ENCODE measurements around the gene ORAI3.

The ORAI3 gene

DNA sequence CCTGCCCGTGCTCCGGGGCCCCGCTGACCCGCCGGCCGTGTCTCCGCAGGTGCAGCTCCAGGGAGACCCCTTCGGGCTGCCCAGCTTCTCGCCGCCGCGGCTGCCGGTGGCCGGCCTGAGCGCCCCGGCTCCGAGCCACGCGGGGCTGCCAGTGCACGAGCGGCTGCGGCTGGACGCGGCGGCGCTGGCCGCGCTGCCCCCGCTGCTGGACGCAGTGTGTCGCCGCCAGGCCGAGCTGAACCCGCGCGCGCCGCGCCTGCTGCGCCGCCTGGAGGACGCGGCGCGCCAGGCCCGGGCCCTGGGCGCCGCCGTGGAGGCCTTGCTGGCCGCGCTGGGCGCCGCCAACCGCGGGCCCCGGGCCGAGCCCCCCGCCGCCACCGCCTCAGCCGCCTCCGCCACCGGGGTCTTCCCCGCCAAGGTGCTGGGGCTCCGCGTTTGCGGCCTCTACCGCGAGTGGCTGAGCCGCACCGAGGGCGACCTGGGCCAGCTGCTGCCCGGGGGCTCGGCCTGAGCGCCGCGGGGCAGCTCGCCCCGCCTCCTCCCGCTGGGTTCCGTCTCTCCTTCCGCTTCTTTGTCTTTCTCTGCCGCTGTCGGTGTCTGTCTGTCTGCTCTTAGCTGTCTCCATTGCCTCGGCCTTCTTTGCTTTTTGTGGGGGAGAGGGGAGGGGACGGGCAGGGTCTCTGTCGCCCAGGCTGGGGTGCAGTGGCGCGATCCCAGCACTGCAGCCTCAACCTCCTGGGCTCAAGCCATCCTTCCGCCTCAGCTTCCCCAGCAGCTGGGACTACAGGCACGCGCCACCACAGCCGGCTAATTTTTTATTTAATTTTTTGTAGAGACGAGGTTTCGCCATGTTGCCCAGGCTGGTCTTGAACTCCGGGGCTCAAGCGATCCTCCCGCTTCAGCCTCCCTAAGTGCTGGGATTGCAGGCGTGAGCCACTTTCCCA, 46.6 kb upstream of the ORAI3 start:
- TF ChIP-seq CEBPB (IDR thresholded peaks at IDR 0.05) (no peak), NFIC (IDR thresholded peaks at IDR 0.05) (no peak), FOXM1 (IDR thresholded peaks at IDR 0.05; ENCODE audit: borderline replicate concordance, low read depth) (no peak), TAF1 (IDR thresholded peaks at IDR 0.05; ENCODE audit: low read depth) (no peak), RAD21 (IDR thresholded peaks at IDR 0.05; ENCODE audit: low read depth) (peak; percentile 30; the same call in 1 of the 2 replicates), EGR1 (IDR thresholded peaks at IDR 0.05) (no peak), CREB1 (IDR thresholded peaks at IDR 0.05; ENCODE audit: low read depth) (no peak), ZBTB7A (IDR thresholded peaks at IDR 0.05; ENCODE audit: low read depth) (no peak; the same call in 1 of the 2 replicates), YY1 (IDR thresholded peaks at IDR 0.05; ENCODE audit: low read depth) (0 out of 2 replicates have a peak, but pooled peaks have one; percentile 8), EP300 (IDR thresholded peaks at IDR 0.05; ENCODE audit: borderline replicate concordance) (no peak), TCF12 (IDR thresholded peaks at IDR 0.05; ENCODE audit: low read depth) (no peak), TEAD4 (IDR thresholded peaks at IDR 0.05) (no peak)
- TF ChIP-seq, protein P1, sequence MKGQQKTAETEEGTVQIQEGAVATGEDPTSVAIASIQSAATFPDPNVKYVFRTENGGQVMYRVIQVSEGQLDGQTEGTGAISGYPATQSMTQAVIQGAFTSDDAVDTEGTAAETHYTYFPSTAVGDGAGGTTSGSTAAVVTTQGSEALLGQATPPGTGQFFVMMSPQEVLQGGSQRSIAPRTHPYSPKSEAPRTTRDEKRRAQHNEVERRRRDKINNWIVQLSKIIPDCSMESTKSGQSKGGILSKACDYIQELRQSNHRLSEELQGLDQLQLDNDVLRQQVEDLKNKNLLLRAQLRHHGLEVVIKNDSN (IDR thresholded peaks at IDR 0.05): no peak
- TF ChIP-seq, protein P2, sequence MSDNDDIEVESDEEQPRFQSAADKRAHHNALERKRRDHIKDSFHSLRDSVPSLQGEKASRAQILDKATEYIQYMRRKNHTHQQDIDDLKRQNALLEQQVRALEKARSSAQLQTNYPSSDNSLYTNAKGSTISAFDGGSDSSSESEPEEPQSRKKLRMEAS (IDR thresholded peaks at IDR 0.05): no peak

DNA sequence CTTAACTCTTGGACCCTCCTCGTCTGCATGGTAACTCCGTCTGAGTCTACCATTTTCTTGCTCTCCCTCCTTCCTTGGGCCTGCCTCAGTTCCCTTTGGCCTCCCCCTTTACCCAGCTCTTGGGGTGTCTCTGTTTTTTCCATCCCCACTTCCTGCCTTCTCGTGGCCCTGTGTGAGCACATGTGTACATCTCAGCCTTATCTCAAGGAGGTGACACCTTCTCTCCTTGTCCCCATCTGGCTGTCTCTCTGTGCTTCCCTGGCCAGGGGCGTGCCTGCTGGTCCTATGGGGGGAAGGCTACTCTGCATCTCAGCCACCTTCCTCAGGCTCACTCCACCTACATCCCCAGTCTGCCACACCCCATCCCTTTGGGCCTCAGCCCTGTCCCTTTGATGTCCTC, 45.9 kb upstream of the ORAI3 start:
- no peak for TF ChIP-seq RAD21 (IDR thresholded peaks at IDR 0.05; ENCODE audit: low read depth)
- TF ChIP-seq ZBTB7A (IDR thresholded peaks at IDR 0.05; ENCODE audit: low read depth): no peak
- no peak for TF ChIP-seq EGR1 (IDR thresholded peaks at IDR 0.05)
- no peak for TF ChIP-seq CEBPB (IDR thresholded peaks at IDR 0.05)
- TF ChIP-seq CREB1 (IDR thresholded peaks at IDR 0.05; ENCODE audit: low read depth): no peak

DNA sequence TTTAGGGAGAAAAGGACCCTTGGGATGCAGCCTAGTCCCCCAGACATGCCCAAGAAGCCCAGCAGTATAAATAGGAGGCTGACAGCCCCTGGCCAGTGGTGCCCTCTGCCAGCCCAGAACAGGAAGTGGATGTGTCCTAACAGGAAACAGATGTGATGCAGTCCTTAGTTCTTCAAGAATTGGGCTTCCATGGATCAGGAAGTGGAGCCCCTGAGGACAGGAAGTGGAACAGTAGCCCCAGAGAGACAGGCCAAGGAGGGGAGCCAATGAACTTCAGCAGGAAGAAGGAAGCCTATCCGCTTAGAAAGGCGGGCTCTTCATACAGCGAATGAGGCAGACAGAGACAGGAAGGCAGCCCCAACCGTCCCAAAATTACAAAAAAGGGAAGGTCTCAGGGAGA, 45.3 kb upstream of the ORAI3 start:
- no peak for TF ChIP-seq EP300 (IDR thresholded peaks at IDR 0.05; ENCODE audit: borderline replicate concordance)
- TF ChIP-seq ZBTB7A (IDR thresholded peaks at IDR 0.05; ENCODE audit: low read depth): no peak

DNA sequence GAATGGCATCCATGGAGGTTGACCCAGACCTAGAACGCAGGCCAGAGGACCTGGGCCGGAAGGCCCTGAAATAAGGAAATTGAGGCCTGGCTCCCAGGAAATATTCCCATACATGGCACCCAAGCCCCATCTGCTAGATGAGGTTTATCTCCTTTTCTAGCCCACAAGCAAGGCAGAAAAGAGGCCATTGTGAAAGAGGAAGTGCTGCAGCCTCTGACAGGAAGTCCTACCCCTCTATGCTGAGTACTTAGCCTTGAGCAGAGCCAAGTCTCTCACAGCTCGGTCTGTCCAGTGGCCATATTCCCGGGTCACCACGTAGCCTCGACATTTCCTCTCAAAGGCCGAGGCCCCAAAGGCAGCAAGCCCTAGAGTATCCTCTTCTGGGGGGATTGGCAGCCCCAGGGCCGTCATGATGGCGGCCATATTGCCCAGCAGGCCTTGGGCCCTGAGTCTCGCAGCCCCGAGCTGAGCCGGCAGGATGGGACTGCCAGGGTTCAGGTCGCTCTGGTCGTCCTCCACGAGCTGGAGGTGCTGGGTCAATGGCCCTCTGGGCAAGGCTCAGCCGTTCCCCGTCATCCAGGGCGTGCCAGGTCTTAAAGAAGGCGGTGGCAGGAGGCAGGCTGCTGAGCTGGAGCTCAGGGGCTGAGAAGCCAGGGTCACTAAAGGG, 44.6 kb upstream of the ORAI3 start:
- TF ChIP-seq ZBTB7A (IDR thresholded peaks at IDR 0.05; ENCODE audit: low read depth) (no peak), FOXM1 (IDR thresholded peaks at IDR 0.05; ENCODE audit: borderline replicate concordance, low read depth) (no peak), TEAD4 (IDR thresholded peaks at IDR 0.05) (no peak), EGR1 (IDR thresholded peaks at IDR 0.05) (no peak), TCF12 (IDR thresholded peaks at IDR 0.05; ENCODE audit: low read depth) (no peak), NFIC (IDR thresholded peaks at IDR 0.05) (no peak), EP300 (IDR thresholded peaks at IDR 0.05; ENCODE audit: borderline replicate concordance) (no peak), CREB1 (IDR thresholded peaks at IDR 0.05; ENCODE audit: low read depth) (no peak), CEBPB (IDR thresholded peaks at IDR 0.05) (no peak), TAF1 (IDR thresholded peaks at IDR 0.05; ENCODE audit: low read depth) (no peak), RAD21 (IDR thresholded peaks at IDR 0.05; ENCODE audit: low read depth) (no peak)
- TF ChIP-seq, protein P1 (IDR thresholded peaks at IDR 0.05): no peak
- TF ChIP-seq, protein P3, sequence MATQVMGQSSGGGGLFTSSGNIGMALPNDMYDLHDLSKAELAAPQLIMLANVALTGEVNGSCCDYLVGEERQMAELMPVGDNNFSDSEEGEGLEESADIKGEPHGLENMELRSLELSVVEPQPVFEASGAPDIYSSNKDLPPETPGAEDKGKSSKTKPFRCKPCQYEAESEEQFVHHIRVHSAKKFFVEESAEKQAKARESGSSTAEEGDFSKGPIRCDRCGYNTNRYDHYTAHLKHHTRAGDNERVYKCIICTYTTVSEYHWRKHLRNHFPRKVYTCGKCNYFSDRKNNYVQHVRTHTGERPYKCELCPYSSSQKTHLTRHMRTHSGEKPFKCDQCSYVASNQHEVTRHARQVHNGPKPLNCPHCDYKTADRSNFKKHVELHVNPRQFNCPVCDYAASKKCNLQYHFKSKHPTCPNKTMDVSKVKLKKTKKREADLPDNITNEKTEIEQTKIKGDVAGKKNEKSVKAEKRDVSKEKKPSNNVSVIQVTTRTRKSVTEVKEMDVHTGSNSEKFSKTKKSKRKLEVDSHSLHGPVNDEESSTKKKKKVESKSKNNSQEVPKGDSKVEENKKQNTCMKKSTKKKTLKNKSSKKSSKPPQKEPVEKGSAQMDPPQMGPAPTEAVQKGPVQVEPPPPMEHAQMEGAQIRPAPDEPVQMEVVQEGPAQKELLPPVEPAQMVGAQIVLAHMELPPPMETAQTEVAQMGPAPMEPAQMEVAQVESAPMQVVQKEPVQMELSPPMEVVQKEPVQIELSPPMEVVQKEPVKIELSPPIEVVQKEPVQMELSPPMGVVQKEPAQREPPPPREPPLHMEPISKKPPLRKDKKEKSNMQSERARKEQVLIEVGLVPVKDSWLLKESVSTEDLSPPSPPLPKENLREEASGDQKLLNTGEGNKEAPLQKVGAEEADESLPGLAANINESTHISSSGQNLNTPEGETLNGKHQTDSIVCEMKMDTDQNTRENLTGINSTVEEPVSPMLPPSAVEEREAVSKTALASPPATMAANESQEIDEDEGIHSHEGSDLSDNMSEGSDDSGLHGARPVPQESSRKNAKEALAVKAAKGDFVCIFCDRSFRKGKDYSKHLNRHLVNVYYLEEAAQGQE (IDR thresholded peaks at IDR 0.05; ENCODE audit: low read depth): no peak
- TF ChIP-seq, protein P2 (IDR thresholded peaks at IDR 0.05): no peak

DNA sequence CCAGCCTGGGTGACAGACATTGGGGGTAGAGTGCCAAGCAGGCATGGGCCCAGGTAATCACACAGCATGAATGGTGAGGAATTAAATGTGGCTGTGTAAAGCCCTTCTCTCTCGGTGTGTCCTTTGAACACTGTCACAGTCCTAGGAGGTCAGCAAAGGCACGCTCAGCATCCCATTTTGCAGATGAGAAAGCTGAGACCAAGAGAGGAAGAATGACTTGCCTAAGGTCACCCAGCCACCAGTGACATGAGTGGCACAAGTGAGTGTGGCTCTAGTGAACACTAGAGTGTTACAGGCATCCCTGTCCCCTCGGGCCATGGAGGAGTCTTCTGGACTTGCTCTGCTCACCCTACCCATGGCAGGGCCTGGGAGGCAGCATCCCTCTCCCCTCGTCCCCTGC, 41.8 kb upstream of the ORAI3 start:
- TF ChIP-seq, protein P2 (IDR thresholded peaks at IDR 0.05): no peak
- TF ChIP-seq TAF1 (IDR thresholded peaks at IDR 0.05; ENCODE audit: low read depth): no peak
- no peak for TF ChIP-seq CEBPB (IDR thresholded peaks at IDR 0.05)
- no peak for TF ChIP-seq YY1 (IDR thresholded peaks at IDR 0.05; ENCODE audit: low read depth)
- no peak for TF ChIP-seq EP300 (IDR thresholded peaks at IDR 0.05; ENCODE audit: borderline replicate concordance)
- TF ChIP-seq ZBTB7A (IDR thresholded peaks at IDR 0.05; ENCODE audit: low read depth): no peak
- no peak for TF ChIP-seq RAD21 (IDR thresholded peaks at IDR 0.05; ENCODE audit: low read depth)
- TF ChIP-seq, protein P1 (IDR thresholded peaks at IDR 0.05): no peak
- no peak for TF ChIP-seq FOXM1 (IDR thresholded peaks at IDR 0.05; ENCODE audit: borderline replicate concordance, low read depth)
- TF ChIP-seq, protein P3 (IDR thresholded peaks at IDR 0.05; ENCODE audit: low read depth): no peak
- TF ChIP-seq NFIC (IDR thresholded peaks at IDR 0.05): no peak
- no peak for TF ChIP-seq EGR1 (IDR thresholded peaks at IDR 0.05)
- TF ChIP-seq CREB1 (IDR thresholded peaks at IDR 0.05; ENCODE audit: low read depth): no peak

Measured in Ishikawa (cell line).